ENCODE data around the gene RHBDF1. TPM values are rescaled to one million over a fixed set of nuclear protein-coding genes. Genes with fewer than 3 reads are reported as not detected.

RHBDF1 gene
- total RNA-seq, 4 donors from 2014 or later: 11.9 to 179 (median 33.8) TPM

DNA sequence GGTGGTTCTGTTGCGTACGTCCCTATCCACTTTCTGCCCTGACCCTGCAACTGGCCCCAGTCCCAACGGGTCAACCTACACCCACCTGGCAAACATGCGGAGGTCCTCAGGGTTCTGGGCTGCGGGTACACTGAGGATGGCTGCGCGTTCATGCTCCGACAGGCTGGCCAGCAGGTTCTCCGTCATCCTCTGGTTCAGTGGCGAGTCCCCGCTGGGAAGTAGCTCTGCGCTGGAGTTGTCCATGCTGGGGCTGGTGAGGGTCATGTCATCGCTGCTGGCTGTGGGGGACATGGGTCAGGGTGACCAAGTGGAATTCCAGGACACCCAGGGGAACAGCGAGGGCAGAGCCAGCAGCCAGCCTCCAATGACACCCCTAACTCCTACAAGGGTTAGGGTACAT, 16.2 kb upstream of the RHBDF1 start:
- TF ChIP-seq, protein P1, sequence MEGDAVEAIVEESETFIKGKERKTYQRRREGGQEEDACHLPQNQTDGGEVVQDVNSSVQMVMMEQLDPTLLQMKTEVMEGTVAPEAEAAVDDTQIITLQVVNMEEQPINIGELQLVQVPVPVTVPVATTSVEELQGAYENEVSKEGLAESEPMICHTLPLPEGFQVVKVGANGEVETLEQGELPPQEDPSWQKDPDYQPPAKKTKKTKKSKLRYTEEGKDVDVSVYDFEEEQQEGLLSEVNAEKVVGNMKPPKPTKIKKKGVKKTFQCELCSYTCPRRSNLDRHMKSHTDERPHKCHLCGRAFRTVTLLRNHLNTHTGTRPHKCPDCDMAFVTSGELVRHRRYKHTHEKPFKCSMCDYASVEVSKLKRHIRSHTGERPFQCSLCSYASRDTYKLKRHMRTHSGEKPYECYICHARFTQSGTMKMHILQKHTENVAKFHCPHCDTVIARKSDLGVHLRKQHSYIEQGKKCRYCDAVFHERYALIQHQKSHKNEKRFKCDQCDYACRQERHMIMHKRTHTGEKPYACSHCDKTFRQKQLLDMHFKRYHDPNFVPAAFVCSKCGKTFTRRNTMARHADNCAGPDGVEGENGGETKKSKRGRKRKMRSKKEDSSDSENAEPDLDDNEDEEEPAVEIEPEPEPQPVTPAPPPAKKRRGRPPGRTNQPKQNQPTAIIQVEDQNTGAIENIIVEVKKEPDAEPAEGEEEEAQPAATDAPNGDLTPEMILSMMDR (IDR thresholded peaks at IDR 0.05): no peak
- no peak for TF ChIP-seq POLR2AphosphoS5 (IDR thresholded peaks at IDR 0.05)
- no peak for TF ChIP-seq POLR2A (IDR thresholded peaks at IDR 0.05)
- no peaks in the 10 kb centered on the region for H3K27me3 ChIP-seq
- DNase-seq: no peak
- peaks cover 8 to 21% (median 16%) of the 10 kb centered on the region in 4 donors for H3K4me1 ChIP-seq
- in situ Hi-C loops (cut with MboI; ENCODE audit: low pct_ligation_motif_present in 1 of 4, low pct_unique_long_range_greater_than_20kb in 1 of 4, low sequenced_read_pairs in 3 of 4): no loop called here
- no peak overlapping the region for H3K4me3 ChIP-seq
- intact Hi-C loops (cut with DNase I; ENCODE audit: low total_unique reads): no loop called here
- peaks cover 0 to 9% (median 3%) of the 10 kb centered on the region in 4 donors for H3K36me3 ChIP-seq
- 96% methylated on average over 14 of the region's 14 CpGs; no CpG with 5 or more reads in 1 of the 2 donors for WGBS, 2 donors (ENCODE audit: low coverage in 1 of 2)
- no peak overlapping the region for H3K27ac ChIP-seq
- no peaks in the 10 kb centered on the region for H3K9me3 ChIP-seq

DNA sequence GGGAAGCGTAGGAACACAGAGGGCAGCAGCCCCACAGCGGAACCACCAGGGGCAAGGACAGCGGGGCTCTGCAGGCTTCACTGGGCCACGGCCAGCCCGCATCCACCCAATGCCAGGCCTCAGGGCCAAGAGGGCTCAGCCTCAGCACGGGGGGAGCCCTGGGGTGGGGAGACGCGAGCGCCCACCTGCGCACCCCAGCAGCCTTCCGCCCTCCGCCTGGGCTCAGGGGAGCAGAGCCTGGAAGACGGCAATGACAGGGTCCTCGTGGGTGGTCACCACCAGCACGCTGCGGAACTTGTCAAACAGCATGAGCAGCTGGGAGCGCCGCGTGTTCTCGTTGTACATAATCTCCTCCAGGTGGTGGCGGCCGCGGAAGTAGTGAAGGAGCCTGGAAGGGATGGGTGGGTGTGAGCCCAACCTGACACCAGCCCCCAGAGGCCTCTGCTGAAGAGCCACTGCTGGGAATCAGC, 14.1 kb upstream of the RHBDF1 start:
- 90 to 100% methylated on average over 4 to 23 of the region's 23 CpGs for WGBS, 2 donors (ENCODE audit: low coverage in 1 of 2)
- no peak for DNase-seq
- no peak overlapping the region for H3K27ac ChIP-seq

DNA sequence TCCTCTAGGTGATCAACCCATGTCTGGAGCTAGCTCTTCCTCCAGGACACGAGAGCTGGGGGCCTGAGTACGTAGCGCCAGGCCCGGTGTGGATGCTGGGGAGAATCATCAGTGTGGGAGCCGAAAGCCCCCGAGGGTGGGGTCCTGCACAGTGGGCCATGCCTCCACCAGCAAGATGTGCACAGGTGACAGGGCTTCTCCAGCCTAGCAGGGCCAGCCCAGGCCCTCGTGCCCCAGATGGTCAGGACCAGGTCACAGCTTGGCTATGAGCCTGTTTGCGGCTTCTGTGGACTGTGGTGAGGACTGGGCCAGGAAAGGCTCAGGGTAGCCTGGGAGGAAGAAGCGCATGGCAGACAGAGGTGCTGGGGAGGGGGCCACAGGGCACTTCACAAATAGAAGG, 13.4 kb upstream of the RHBDF1 start:
- in situ Hi-C loops (cut with MboI; ENCODE audit: low pct_ligation_motif_present in 1 of 4, low pct_unique_long_range_greater_than_20kb in 1 of 4, low sequenced_read_pairs in 3 of 4): no loop called here
- 75 to 100% methylated on average over 1 to 9 of the region's 9 CpGs for WGBS, 2 donors (ENCODE audit: low coverage in 1 of 2)
- no peak for TF ChIP-seq POLR2A (IDR thresholded peaks at IDR 0.05)
- no peak for TF ChIP-seq EP300 (IDR thresholded peaks at IDR 0.05; ENCODE audit: low read depth)
- TF ChIP-seq, protein P1 (IDR thresholded peaks at IDR 0.05): no peak
- no peak for TF ChIP-seq POLR2AphosphoS5 (IDR thresholded peaks at IDR 0.05)

More for the DNA sequence above, 14.1 kb upstream of the RHBDF1 start:
- in situ Hi-C loops (cut with MboI; ENCODE audit: low pct_ligation_motif_present in 1 of 4, low pct_unique_long_range_greater_than_20kb in 1 of 4, low sequenced_read_pairs in 3 of 4): no loop called here
- no peak overlapping the region for H3K4me3 ChIP-seq
- TF ChIP-seq EP300 (IDR thresholded peaks at IDR 0.05; ENCODE audit: low read depth) (no peak), POLR2A (IDR thresholded peaks at IDR 0.05) (no peak), POLR2AphosphoS5 (IDR thresholded peaks at IDR 0.05) (no peak)
- TF ChIP-seq, protein P1 (IDR thresholded peaks at IDR 0.05): no peak
- no peaks in the 10 kb centered on the region for H3K27me3 ChIP-seq
- no peaks in the 10 kb centered on the region for H3K9me3 ChIP-seq
- H3K4me1 ChIP-seq: peaks cover 8 to 21% (median 16%) of the 10 kb centered on the region in 4 donors
- peaks cover 0 to 9% (median 3%) of the 10 kb centered on the region in 4 donors for H3K36me3 ChIP-seq
- intact Hi-C loops (cut with DNase I; ENCODE audit: low total_unique reads): no loop called here

DNA sequence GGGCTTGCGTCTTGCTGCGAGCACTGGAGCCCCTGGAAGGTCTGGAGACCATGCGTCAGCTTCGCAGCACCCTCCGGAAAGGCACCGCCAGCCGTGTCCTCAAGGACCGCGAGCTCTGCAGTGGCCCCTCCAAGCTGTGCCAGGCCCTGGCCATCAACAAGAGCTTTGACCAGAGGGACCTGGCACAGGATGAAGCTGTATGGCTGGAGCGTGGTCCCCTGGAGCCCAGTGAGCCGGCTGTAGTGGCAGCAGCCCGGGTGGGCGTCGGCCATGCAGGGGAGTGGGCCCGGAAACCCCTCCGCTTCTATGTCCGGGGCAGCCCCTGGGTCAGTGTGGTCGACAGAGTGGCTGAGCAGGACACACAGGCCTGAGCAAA, 13.0 kb upstream of the RHBDF1 start:
- Histone ChIP-seq H3K9me3 (no peaks in the 10 kb centered on the region), H3K4me3 (no peak overlapping the region), H3K27ac (peak overlapping the region; percentile 38 to 75 (median 66)), H3K27me3 (no peaks in the 10 kb centered on the region), H3K36me3 (peaks cover 0 to 9% (median 3%) of the 10 kb centered on the region in 4 donors), H3K4me1 (peaks cover 8 to 21% (median 16%) of the 10 kb centered on the region in 4 donors)
- 86% methylated on average over 18 of the region's 18 CpGs; no CpG with 5 or more reads in 1 of the 2 donors for WGBS, 2 donors (ENCODE audit: low coverage in 1 of 2)
- intact Hi-C loops (cut with DNase I; ENCODE audit: low total_unique reads) (no loop called here), in situ Hi-C loops (cut with MboI; ENCODE audit: low pct_ligation_motif_present in 1 of 4, low pct_unique_long_range_greater_than_20kb in 1 of 4, low sequenced_read_pairs in 3 of 4) (no loop called here)
- DNase-seq: no peak
- TF ChIP-seq POLR2AphosphoS5 (IDR thresholded peaks at IDR 0.05): no peak
- no peak for TF ChIP-seq POLR2A (IDR thresholded peaks at IDR 0.05)
- TF ChIP-seq, protein P1 (IDR thresholded peaks at IDR 0.05): no peak

More for the DNA sequence above, 13.4 kb upstream of the RHBDF1 start:
- intact Hi-C loops (cut with DNase I; ENCODE audit: low total_unique reads): no loop called here
- DNase-seq: no peak
- Histone ChIP-seq H3K4me1 (peaks cover 8 to 21% (median 16%) of the 10 kb centered on the region in 4 donors), H3K27me3 (no peaks in the 10 kb centered on the region), H3K27ac (no peak overlapping the region), H3K9me3 (no peaks in the 10 kb centered on the region), H3K4me3 (no peak overlapping the region), H3K36me3 (peaks cover 0 to 9% (median 3%) of the 10 kb centered on the region in 4 donors)

All from transverse colon (tissue), 4 donors.